NCI-H146 treated with DMSO at 0.1 percent for 48 hours (cell line): ENCODE results near the gene TOB2.
"Not testable (repeated sequence)": the region's sequence is repeated elsewhere in the genome, so short reads cannot be mapped to it uniquely, and the experiment has no call there.

ENCODE experiments used
- DNase-seq: peaks from one replicate; lab custom pipeline; 2025; ENCODE audit not compliant: unreplicated experiment; lab: John Stamatoyannopoulos, UW

The TOB2 gene

GRCh38 chr22:41468381-41469217, 22.0 kb upstream of the TOB2 start, which contains the start of the genes ACO2 and PHF5A:
Gene ACO2 (plus strand): TSS chr22:41469117. CDS start chr22:41469147, 30 bp downstream.
Gene PHF5A (minus strand): TSS chr22:41468692. CDS start chr22:41468653, 39 bp downstream.
- peak; percentile 96 for DNase-seq

- no peak for DNase-seq
These were observed 15.3 kb upstream of the TOB2 start for GRCh38 chr22:41461901-41462300.

- DNase-seq = not testable (repeated sequence)
These were observed 13.5 kb upstream of the TOB2 start for GRCh38 chr22:41460071-41460470.

GRCh38 chr22:41459431-41459830, 12.8 kb upstream of the TOB2 start:
- no peak for DNase-seq

GRCh38 chr22:41458161-41458728, 11.6 kb upstream of the TOB2 start:
- DNase-seq = no peak

- DNase-seq = peak; percentile 94
These were observed 1.7 kb upstream of the TOB2 start for GRCh38 chr22:41448189-41448808.

- DNase-seq = peak; percentile 15
These were observed 1.0 kb upstream of the TOB2 start for GRCh38 chr22:41447435-41448188.

GRCh38 chr22:41446057-41446501, 522 bp downstream of the TOB2 start:
- DNase-seq = no peak

- peak; percentile 32 for DNase-seq
These were observed 1.2 kb downstream of the TOB2 start for GRCh38 chr22:41445129-41446056.

- DNase-seq = peak; percentile 80
These were observed 2.1 kb downstream of the TOB2 start for GRCh38 chr22:41444360-41445128.

GRCh38 chr22:41442240-41442792, 4.3 kb downstream of the TOB2 start:
- no peak for DNase-seq

- DNase-seq = not testable (repeated sequence)
These were observed 6.1 kb downstream of the TOB2 start for GRCh38 chr22:41440511-41440910.

GRCh38 chr22:41437198-41437597, 9.4 kb downstream of the TOB2 start:
- DNase-seq = no peak

- DNase-seq = no peak
These were observed 10.1 kb downstream of the TOB2 start for GRCh38 chr22:41436322-41437113.

GRCh38 chr22:41435560-41435959, 11.0 kb downstream of the TOB2 start:
- no peak for DNase-seq

- not testable (repeated sequence) for DNase-seq
These were observed 12.1 kb downstream of the TOB2 start for GRCh38 chr22:41434361-41435003.

- DNase-seq = not testable (repeated sequence)
These were observed 13.1 kb downstream of the TOB2 start for GRCh38 chr22:41433480-41433879.

- no peak for DNase-seq
These were observed 14.9 kb downstream of the TOB2 start for GRCh38 chr22:41431656-41432055.
